Pons (tissue), 1 donor: ENCODE measurements around the gene CFAP58.

Source experiments
- DNase-seq: peaks from one replicate; pipeline ENCODE4 v3.0.0-alpha.2; 2016; ENCODE audit warnings: low spot score

CFAP58 gene

DNA sequence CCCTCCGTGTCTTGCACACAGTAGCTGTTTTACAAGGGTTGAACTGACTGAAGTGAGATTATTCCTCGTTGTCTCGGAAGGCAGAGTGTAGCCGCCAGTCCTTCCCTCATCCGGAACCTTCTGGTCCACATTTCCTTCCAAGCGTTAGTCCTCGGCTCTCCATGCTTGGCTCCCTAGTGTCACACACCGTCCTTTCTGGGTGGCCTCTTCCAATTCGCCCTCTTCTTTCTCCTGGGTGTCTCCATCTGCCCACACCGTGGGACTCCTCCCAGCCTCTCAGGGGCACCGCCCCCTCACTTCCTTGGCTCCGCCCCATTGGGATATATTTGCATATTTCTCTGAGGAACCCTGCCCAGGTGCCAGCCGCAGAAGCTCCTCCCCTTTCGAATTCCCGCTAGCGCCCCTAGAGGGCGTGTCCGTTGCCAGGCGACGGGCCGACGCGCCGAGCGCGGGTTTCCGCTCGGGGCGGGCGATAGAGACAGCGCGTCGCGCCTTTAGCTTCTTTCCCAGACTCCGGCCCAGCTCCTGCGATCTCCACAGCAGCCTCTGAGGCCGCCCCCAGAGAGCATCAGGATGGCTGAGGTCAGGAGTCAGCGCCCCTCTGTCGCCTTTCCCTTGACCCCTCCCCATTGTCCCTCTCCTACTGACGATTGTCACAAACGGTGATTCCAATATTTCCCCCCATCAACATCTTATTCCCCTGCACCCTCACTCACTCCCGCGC is at the start of gene CFAP58:
TSS of gene CFAP58 (plus strand) at position 509 of the 724 bp plus-strand sequence. CDS start at position 574, 65 bp downstream.
- peak; percentile 87 for DNase-seq

- DNase-seq = no peak
Measured at GRCh38 chr10:104304356-104304745, 49.3 kb upstream of the CFAP58 start.

GRCh38 chr10:104304927-104305326 is 48.7 kb upstream of the CFAP58 start:
- DNase-seq = no peak

DNA sequence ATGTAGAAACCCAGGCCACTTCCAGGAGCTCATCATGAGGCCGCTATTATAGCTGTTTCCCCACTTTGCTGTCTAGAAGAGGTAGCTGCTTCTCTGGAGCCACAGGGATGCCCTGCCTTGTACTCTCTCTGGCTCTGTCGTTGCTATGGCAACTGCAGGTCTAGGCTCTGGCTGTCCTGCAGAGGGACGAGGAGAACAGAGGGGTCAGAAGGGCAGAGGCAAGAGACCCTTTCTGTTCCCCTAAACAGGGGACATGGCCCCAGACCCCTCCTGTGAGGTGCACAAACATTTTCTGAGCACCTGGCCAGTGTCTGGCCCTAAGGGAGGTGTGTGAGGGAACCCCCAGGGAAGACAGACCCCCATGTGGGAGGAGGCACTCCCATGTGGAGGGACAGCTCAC is 46.7 kb upstream of the CFAP58 start:
- no peak for DNase-seq

GRCh38 chr10:104307576-104308438 is 45.8 kb upstream of the CFAP58 start:
- DNase-seq = no peak

GRCh38 chr10:104308439-104308903 is 45.2 kb upstream of the CFAP58 start:
- DNase-seq = no peak

GRCh38 chr10:104309980-104310978 is 43.4 kb upstream of the CFAP58 start:
- no peak for DNase-seq

- DNase-seq = no peak
Measured at GRCh38 chr10:104311184-104311720, 42.4 kb upstream of the CFAP58 start.

GRCh38 chr10:104314591-104315485 is 38.8 kb upstream of the CFAP58 start:
- DNase-seq = no peak

- no peak for DNase-seq
Measured at GRCh38 chr10:104315486-104315921, 38.1 kb upstream of the CFAP58 start.

GRCh38 chr10:104316321-104317099 is 37.1 kb upstream of the CFAP58 start:
- DNase-seq = no peak

DNA sequence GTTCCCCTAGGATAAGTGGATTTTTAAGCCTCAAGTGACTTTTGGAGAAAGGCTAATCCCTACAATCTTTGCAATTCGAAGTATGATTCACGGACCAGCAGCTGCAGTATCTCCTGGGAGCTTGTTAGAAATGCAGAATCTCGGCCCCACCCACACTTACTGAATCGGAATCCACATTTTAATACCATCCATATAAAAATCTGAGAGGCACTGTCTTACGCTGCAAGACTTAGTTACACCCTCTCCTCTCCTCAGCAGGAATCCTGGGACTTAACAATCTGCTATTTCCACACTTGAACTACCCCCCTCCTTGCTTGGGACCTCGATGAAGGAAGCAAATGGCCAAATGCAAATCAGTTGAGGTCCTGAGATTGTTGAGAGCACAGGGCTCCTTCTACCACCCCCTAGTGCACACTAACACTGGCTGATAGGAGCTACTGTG is 36.3 kb upstream of the CFAP58 start:
- no peak for DNase-seq

DNA sequence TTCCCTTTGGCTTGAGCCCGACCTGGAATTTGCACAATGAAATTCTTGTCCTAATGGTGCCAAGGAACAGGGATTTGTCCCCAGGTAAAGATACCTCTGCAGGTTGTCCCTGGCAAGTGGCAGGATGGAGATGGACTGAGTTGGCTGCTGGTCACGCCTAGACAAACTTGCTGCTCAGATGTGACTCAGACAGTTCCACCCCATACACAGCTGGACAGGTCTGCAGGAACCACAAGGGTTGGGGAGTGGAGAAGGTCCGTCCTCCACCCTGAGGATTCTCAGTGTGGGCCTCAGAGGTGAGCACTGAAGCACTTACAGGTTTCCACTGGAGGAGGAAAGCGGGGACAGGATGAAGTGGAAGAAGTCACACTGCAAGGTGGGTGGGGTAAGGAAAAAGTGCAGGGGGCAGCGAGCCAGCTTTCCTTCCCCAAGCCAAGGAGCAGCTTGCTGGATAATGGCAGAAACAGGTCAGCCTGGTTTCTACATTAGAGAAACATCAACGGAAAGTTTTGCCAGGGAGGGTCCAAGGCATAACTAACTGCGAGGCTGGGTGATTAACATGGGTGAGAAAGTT is 35.8 kb upstream of the CFAP58 start:
- DNase-seq = no peak

- no peak for DNase-seq
Measured at GRCh38 chr10:104318326-104318725, 35.3 kb upstream of the CFAP58 start.

DNA sequence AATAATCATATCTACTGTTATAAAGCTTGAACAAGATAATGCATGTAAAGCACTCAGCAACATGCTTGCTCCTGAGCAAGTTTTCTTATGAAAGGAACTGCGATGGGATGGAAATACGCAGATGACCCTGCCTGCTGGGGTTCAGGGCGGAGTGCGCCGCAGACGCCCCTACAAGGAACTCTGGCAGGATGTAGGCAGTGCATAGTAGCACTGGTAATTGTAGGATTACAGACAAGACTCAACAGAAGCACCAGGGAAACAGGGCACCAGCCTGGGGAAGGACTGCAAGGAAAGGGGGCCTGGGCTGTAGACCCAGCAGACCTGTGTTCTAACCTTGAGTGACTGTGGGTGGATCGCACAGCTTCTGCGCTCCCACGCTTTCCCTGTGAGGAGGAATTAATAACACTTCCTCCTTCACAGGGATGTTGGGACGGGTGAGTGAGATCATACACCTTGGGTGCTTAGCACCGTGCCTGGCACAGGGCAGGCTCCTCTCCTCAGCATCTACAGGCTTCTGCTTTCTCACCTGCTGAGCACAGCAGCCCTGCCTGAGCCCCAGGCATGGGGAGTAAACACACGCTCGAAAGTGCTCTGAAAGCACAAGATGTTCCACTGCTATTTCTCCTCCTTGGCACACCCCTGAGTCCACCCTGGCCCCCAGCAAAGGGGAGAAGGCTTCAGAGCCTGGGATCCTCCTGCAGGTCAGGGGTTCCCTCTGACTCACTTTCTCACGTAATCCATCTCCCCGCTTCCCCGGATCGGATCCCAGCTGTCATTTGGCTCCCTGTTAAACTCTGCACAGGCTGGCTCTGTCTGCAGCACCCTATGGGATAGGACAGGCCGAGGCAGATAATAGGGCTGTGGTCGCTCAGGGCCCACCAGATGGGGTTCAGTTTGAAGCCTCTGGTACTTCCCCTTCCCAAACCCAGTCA is 34.6 kb upstream of the CFAP58 start:
- DNase-seq = no peak

GRCh38 chr10:104321226-104321625 is 32.4 kb upstream of the CFAP58 start:
- DNase-seq = no peak

DNA sequence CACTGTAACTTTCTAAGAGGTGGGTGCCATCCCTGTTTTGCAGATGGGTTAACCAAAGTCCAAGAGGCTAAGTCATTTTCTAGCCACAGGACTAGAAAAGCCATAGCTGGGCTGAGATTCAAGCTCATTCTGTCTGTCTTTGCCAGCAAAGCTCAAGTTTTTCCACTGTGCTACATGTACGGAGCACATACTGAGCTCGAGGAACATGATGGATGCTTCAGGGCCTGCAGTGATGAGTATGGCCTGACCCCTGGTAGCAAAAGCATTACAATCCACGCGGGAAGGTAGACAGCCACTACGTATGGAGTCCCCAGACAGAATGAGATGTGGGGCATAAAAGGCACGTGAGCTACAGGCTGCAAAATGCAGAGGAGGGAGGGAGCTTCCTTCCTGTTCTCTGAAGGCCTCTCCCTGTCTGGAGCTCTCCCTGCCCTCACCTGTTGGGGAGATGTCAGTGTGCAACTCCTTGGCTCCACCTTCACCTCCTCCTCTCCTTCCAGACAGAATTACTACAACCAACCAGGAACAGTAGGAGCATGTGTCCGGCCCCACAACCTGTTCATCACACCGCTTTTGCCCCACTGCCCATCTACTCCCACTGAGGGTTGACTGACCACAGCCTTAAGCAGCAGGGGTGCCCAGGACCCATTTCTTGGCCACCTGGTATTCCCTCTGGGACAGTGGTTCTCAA is 31.8 kb upstream of the CFAP58 start:
- no peak for DNase-seq

DNA sequence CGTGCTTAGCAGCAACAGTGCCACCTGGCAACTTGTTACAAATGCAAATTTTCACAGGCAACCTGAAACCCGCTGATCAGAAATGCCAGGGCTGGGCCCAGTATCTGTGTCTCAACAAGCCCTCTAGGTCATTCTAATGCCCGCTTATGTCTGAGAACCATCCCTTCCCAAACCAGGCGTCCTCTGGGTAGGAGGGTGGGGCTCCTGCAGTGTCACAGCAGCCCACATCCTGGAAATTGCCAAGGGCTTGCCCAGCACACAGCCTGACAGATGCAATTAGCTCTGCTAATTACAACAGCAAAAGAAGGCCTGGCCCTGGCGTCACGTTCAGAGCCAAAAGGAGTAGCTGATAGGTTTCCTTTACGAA is 31.2 kb upstream of the CFAP58 start:
- no peak for DNase-seq
